ENCODE data around the gene CHPF2. TPM values are rescaled to one million over a fixed set of nuclear protein-coding genes. Genes with fewer than 3 reads are reported as not detected.

The CHPF2 gene
- total RNA-seq, 3 donors from 2014 or later, result 51.6 to 66.3 (median 51.8) TPM

DNA sequence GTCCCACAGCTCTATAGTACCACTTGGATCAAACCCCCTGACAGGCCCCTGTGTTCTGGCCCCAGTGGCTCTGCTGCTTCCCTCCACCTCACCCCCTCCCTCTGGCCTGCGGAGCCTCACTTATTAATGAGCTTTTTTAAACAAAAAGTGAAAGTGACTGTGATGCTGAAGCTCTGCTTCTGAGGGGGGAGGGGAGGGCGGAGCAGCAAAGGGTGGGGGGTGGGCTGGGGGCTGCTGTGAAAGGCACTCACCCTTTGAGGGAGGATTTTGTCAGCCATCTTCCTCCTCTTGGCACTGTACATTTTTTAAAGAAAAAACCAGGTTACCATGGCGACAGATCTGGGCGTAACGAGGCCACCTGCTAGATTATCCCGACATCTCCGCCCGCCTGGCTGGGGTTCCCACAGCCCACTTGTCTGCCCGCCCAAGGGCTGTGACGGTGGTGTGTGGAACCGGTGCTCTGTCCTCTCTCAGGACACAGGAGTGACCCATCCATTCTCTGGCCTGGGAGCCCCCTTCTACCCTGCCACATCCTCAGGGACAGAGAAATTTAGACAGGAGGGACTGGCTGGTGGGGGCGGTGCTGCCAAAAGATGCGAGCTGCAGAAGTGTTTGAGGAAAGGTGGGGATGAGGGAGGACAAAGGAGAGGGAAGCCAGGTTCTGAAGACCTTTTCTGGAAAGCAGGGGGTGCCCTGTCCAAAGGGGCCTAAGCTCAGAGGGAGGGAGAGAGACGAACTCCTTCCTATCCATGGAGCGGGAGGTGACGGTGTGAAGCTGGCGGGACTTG, 11.3 kb downstream of the CHPF2 start:
- DNase-seq (no peak), ATAC-seq (peak; percentile 19 to 24)
- Mint-ChIP-seq H3K9me3 (no peaks in the 10 kb centered on the region), H3K4me3 (peak overlapping the region; percentile 73), H3K36me3 (ENCODE audit: insufficient read depth) (no peaks in the 10 kb centered on the region), H3K27me3 (ENCODE audit: low read depth) (peaks cover 24% of the 10 kb centered on the region), H3K4me1 (ENCODE audit: low read depth) (peaks cover 29% of the 10 kb centered on the region)

DNA sequence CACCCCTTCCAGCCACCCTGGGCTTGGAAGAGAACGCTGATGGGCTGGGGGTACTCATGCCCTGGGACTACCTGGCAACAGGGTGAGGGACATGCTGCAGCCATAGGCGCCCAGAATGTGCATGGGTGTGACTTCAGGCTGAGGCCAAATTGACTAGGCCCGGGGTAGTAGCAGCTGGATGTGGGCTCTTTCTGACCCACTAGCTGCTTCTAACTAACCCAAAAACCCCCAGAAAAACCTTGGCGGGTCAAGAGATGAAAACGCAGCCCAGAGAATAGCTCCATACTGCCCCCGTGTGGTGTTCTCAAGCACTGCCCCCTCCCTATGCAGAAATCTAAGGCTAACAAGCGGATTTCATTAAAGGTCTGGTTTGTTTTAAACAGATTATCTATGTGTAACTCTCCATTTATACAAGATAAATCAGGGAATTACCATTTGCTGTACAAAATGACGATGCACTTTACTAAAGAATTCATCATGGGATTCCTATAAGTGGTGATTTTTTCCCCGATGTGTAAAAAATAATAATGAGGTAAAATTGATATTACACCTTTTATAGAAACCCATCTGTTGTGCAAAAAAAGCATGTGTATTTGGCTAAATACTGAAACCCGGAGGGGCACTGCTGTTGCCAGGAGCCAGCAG, 12.0 kb downstream of the CHPF2 start:
- peaks cover 27% of the 10 kb centered on the region for H3K27me3 Mint-ChIP-seq (ENCODE audit: low read depth)
- ATAC-seq (no peak), DNase-seq (peak; percentile 52)
- no peaks in the 10 kb centered on the region for H3K36me3 Mint-ChIP-seq (ENCODE audit: insufficient read depth)
- peaks cover 31% of the 10 kb centered on the region for H3K4me1 Mint-ChIP-seq (ENCODE audit: low read depth)
- no peak overlapping the region for H3K4me3 Mint-ChIP-seq
- no peaks in the 10 kb centered on the region for H3K9me3 Mint-ChIP-seq

DNA sequence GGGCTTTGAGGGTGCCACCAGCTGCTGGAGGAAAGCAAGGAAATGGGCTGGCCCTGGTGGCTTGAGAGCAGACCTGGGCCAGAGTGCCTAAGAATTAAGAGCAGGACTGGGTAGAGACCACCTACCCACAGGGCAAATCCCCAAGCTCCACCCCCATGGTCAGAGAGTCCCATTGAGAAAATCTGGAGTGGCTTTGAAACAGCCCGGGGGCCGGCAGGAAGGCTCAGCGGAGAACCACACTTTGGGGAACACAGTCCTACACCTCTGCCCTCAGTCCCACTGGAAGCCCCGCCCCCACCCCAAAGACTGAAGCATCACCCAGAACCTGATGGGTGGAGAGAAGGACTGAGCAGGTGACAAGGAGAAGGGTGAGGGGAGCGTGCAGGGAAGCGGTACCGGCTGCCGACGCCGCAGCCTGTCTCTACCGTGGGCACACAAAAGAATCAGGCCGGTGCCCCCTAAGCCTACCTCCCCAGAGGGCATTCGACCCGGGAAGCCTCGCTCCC, 12.6 kb downstream of the CHPF2 start:
- Mint-ChIP-seq H3K27me3 (ENCODE audit: low read depth) (peaks cover 28% of the 10 kb centered on the region), H3K36me3 (ENCODE audit: insufficient read depth) (no peaks in the 10 kb centered on the region), H3K9me3 (no peaks in the 10 kb centered on the region), H3K4me1 (ENCODE audit: low read depth) (peaks cover 33% of the 10 kb centered on the region), H3K4me3 (peak overlapping the region; percentile 6)
- DNase-seq, result no peak
- ATAC-seq, result peak; percentile 1 to 6

DNA sequence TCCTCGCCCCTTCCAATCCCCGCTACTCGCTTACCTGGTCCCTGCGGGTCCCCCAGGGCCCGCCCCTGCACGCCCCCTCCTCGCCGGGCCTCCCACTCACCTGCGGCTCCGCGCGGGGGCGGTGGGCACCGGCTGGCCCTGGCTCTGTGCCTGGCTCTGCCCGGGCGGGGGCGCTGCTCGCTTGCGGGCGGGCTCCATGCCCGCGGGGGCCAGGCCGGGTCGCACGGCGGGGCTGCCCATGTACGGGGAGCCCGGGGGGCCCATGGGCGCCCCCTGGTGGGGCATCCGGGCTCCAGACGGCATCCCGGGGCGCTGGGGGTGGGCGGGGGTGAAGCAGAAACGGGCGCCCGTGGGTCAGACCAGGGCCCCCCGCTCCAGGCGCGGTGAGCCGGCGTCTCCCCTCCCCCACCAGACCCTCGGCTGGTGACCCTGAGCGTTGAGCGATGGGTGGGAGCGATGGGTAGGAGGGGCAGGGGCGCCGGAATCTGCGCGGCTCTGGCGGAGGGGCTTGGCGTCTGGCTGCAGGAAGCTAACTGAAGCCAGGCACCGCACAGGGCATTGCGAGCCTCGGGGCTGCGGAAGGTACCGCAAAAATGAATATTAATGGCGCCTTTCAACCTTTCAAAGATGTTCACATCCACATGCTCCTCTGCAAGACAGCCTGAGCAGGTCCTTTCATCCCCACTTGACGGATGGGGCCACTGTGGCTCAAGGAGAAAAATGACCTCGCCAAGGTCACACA, 13.2 kb downstream of the CHPF2 start:
- ATAC-seq (peak; percentile 63 to 69), DNase-seq (peak; percentile 59)
- Mint-ChIP-seq H3K4me3 (peak overlapping the region; percentile 55), H3K9me3 (no peaks in the 10 kb centered on the region), H3K36me3 (ENCODE audit: insufficient read depth) (no peaks in the 10 kb centered on the region), H3K4me1 (ENCODE audit: low read depth) (peaks cover 33% of the 10 kb centered on the region), H3K27me3 (ENCODE audit: low read depth) (peaks cover 33% of the 10 kb centered on the region)

DNA sequence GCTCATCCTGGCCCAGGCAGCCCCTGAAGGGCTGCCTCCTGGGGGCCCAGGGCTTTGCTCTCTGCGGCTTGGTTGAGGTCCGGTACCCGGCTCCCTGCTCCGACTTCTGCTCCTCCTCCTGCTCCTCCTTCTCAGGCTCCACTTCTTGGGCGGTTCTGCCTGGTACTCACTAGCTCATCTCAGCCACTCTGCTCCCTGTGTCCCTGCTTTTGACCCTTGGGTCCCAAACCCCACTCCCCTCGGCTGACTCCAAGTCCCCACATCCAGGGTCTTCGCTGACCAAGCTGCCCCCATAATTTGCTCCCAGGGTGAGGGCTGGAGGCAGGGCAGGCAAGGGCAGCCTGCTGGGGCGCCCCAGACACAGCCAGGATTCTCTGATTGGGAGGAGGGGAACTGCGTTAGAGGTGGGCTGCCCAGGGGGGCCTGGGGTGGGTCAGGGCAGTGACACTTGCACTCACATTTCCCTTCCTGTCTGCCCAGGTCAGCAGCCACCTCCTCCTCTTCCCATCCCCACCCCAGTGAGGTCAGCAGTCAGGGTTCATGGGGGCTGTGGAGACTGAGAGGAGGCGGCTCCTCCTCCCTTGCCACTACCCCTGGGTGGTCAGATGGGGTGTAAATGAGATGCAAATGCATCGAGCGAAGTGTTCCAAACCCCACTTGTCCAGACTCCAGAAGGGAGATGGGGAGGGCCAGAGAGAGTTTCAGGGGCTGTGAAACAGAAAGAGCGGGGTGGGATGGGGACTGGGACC, 14.0 kb downstream of the CHPF2 start:
- DNase-seq (no peak), ATAC-seq (no peak)
- H3K4me1 Mint-ChIP-seq (ENCODE audit: low read depth), result peaks cover 40% of the 10 kb centered on the region
- no peaks in the 10 kb centered on the region for H3K9me3 Mint-ChIP-seq
- H3K4me3 Mint-ChIP-seq, result peak overlapping the region; percentile 55
- no peaks in the 10 kb centered on the region for H3K36me3 Mint-ChIP-seq (ENCODE audit: insufficient read depth)
- H3K27me3 Mint-ChIP-seq (ENCODE audit: low read depth), result peaks cover 41% of the 10 kb centered on the region

DNA sequence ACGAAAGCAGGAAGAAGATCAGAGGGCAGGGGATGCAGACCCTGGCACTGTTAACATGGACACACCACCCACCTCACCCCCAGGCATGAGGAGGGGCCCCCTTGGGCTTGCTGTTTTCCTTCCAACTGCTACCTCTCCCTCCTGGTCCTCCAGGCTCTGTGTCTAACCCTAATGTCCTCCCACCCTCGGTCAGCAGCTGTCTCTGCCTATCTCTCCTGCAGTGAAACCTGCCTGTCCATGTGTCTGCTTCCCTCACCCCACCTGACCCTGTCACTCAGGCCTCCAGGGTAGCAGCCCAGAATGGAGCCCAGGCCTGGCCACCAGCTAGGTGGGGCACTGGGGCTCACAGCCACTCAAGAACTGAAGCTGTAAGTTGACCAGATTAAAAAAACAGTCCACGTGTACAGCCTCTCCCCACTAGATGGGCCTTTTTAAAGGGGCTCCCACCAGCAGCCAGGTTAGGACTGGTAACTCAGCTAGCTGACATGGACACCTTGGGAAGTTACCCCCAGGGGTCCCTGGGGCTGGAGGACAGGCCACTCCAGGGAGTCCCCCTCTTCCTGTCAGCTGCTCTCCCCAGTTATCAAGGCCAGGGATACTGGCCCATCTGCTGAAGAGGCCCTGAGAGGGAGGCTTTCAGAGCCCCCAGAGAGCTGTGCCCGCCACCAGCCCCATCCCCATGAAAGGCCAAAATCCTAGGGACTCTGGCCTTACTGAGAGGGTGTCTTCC, 14.7 kb downstream of the CHPF2 start:
- Mint-ChIP-seq H3K36me3 (ENCODE audit: insufficient read depth) (no peaks in the 10 kb centered on the region), H3K9me3 (no peaks in the 10 kb centered on the region), H3K4me3 (peak overlapping the region; percentile 21), H3K27me3 (ENCODE audit: low read depth) (peaks cover 41% of the 10 kb centered on the region), H3K4me1 (ENCODE audit: low read depth) (peaks cover 40% of the 10 kb centered on the region)
- DNase-seq, result no peak
- no peak for ATAC-seq

DNA sequence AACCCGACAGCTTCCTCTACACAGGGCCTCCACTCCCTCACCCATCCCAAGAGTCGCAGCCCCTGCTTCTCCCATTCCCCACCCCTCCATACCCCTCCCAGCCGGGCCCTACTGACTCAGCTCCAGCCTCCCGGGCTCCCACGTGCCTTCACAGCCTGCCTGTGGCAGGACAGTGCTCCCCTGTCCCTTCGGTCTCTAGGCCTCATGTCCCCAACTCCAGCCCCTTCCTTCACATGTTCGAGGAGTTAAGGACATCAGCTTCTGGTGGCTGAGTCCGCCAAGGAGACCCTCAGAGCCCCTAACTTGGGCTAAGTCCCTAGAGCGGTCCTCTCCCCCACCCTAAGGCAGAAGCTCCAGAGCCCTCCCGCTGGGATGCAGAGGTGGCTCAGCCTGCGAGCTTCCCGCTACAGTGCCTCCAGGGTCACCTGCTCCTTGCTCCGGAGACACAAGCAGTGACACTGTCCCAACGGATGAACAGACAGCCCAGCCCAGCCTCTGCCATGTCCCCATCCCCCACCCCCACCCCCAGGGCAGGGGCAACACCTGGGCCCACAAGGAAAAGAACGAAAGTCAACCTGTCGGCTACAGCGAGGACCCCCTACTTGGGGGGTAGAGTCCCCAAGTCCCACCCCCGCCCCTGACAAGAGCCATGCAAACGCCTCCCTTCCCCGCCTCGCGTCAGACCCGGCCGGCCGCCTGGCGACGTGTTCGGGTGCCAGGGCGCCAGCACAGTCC, 15.5 kb downstream of the CHPF2 start:
- Mint-ChIP-seq H3K36me3 (ENCODE audit: insufficient read depth) (no peaks in the 10 kb centered on the region), H3K27me3 (ENCODE audit: low read depth) (peaks cover 49% of the 10 kb centered on the region), H3K4me1 (ENCODE audit: low read depth) (peaks cover 43% of the 10 kb centered on the region), H3K4me3 (peak overlapping the region; percentile 78), H3K9me3 (no peaks in the 10 kb centered on the region)
- ATAC-seq (no peak), DNase-seq (no peak)

DNA sequence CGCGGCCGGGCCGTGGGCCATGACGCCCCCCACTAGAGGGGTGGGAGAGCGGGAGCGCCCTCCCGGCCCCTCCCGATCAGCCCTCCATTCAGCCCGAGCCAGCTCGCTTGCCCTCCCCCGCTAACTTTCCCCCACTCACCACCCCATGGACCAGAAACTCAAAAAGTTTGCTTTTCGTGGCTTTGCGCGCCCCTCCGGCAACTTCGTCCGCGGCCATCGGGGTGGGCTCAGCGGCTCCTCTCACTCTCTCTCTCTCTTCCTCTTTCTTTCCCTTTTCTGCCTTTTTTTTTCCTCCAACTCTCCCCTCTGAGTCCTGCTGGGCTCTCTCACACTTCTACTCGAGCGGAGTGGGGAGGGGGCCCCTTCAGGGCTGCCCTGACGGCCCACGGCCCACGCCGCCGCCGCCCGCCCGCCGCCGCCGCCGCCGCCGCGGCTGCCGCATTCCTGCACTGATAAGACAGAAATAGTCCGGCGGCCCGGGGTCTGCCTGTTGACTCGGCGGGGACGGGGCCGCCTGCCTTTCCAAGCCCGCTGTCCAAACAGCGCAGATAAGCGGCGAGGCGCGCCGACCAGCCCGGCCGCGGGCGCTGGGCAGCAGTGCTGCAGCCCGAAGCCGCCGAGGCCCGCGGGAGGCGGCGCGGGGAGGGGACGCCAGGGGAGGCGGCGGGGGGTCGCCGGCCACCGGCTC, 16.2 kb downstream of the CHPF2 start, which contains the start of gene SMARCD3:
Gene SMARCD3, minus strand, starts transcription at position 349 of the 688 bp plus-strand sequence. Its CDS starts 132 bp downstream, at position 217.
- peaks cover 51% of the 10 kb centered on the region for H3K27me3 Mint-ChIP-seq (ENCODE audit: low read depth)
- no peaks in the 10 kb centered on the region for H3K9me3 Mint-ChIP-seq
- no peaks in the 10 kb centered on the region for H3K36me3 Mint-ChIP-seq (ENCODE audit: insufficient read depth)
- peak within 1 kb of the TSS; percentile 78 for H3K4me3 Mint-ChIP-seq
- peak; percentile 32 to 33 for ATAC-seq
- H3K4me1 Mint-ChIP-seq (ENCODE audit: low read depth), result peaks cover 37% of the 10 kb centered on the region
- DNase-seq, result peak; percentile 40

DNA sequence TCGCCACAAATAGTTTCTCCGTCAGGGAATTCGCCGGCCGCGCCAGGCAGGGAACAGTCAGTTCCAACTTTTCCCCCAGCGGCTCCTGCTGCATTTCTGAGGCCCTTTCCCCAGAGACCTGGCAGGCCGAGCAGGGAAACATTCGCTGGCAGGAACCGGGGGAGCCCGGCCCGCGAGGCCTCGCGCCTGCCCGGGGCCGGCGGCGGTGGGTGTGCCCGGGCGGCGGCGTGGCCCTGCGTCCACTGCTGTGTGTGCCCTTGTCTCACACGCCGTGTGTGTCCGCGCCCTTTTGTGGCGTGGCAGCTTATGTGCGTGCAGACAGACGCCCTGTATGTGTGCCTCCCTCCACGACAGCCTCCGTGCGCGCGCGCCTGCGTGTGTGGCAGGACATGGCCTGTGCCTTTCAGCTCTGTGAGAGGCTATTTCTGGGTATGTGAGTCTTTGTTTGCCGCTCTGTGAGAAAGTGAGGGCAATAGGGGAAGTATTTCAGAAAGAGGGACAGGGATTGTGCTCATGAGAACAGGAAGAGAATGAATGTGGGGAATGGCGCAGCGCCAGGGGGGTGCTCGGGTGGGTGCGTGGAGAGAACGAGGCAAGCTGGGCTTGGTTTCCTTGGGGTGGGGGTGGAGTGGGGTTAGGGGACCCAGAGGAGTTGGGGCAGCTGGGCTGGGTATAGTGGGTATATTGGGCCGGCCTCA, 16.9 kb downstream of the CHPF2 start:
- Mint-ChIP-seq H3K4me1 (ENCODE audit: low read depth) (peaks cover 30% of the 10 kb centered on the region), H3K9me3 (no peaks in the 10 kb centered on the region), H3K4me3 (peak overlapping the region; percentile 65), H3K27me3 (ENCODE audit: low read depth) (peaks cover 56% of the 10 kb centered on the region), H3K36me3 (ENCODE audit: insufficient read depth) (no peaks in the 10 kb centered on the region)
- ATAC-seq (peak; percentile 19 to 23), DNase-seq (no peak)

DNA sequence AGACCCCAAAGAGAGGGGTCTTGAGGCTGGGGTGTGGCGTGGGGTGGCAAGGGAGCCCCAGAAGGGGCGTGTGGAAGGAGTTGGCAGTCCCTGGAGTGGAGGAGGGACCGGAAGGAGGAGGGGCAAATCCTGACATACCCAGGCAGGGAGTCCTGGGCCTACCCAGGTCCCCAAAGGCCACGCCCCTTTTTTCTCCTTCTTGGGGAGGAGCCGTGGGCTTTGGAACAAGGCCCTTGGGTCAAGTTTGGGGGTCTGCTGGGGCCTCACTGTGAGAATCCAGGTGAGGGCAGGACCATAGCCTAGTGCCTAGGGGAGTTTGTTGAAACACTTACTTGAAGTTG, 17.4 kb downstream of the CHPF2 start:
- Mint-ChIP-seq H3K36me3 (ENCODE audit: insufficient read depth) (no peaks in the 10 kb centered on the region), H3K4me1 (ENCODE audit: low read depth) (peaks cover 25% of the 10 kb centered on the region), H3K4me3 (peak overlapping the region; percentile 65), H3K9me3 (no peaks in the 10 kb centered on the region), H3K27me3 (ENCODE audit: low read depth) (peaks cover 61% of the 10 kb centered on the region)
- ATAC-seq, result no peak
- DNase-seq, result no peak

DNA sequence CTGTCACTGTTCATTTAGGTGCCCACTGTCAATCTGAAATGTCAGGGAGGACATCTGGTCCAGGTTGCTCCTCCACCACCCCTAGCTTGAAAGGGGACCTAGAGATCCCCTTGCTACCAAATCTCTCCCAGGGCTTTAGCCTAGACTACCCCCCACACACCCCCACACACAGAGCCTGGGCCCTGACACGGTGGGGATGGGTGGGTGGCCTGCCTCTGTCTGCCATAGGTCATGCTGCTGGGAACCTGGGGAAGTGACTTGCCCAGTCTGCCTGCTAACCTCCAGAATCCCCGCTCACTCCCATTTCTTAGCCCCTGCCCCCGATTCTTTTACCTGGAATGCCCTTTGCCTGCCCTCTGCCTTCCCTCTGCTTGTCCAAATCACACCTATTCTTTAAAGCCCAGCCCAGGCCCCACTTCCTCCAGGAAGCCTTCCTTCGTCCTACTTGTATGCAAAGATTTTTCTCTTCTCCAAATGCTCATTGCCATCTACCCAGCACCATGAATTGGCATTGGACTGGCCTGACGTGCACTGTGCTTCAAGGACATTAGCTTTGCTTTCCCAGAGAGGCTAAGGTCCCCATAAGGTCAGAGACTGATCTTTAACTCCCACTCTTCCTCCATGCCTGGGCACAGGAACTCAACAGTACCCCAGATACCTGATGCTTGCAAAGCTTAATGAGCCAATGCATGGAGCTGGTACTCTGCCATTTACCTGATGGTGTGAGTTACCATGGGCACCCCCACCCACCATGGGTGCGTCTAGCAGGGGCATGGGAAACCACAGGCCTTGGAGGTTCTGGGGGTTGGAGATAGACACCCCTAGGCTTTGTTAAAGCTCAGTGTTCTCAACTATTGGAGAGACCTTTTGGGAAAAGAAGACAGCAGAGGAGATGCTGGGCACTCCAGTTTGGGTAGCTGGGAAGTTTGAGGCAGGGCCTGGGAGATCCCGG, 18.2 kb downstream of the CHPF2 start:
- Mint-ChIP-seq H3K4me1 (ENCODE audit: low read depth) (peaks cover 22% of the 10 kb centered on the region), H3K9me3 (no peaks in the 10 kb centered on the region), H3K27me3 (ENCODE audit: low read depth) (peaks cover 63% of the 10 kb centered on the region), H3K36me3 (ENCODE audit: insufficient read depth) (no peaks in the 10 kb centered on the region), H3K4me3 (peak overlapping the region; percentile 46)
- no peak for DNase-seq
- ATAC-seq, result no peak

Measured in activated T-cell treated with anti-CD3 and anti-CD28 coated beads, Interleukin-2, amount 50 U/mL, for 4 hours (primary cell).